ENCODE data around the gene MRGPRD. TPM values are rescaled to one million over a fixed set of nuclear protein-coding genes. Genes with fewer than 3 reads are reported as not detected.

MRGPRD gene
- total RNA-seq, 1 donor = not detected

DNA sequence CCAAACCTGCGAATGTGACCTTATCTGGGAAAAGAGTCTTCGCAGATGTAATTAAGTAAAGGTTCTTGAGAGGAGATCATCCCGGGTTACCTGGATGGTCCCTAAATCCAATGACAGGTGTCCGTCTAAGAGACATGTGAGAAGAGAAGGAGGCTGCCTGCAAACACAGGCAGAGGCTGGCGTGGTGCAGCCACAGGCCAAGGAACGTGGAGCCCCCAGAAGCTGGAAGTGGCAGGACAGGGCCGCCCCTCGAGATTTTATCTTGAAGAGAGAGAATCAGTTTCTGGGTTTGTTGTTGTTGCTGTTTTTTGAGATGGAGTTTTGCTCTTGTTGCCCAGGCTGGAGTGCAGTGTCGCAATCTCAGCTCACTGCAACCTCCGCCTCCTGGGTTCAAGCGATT, 33.6 kb downstream of the MRGPRD start:
- no peak overlapping the region for H3K4me3 ChIP-seq (ENCODE audit: low read depth, low read length)
- no peak for TF ChIP-seq CTCF (IDR thresholded peaks at IDR 0.05; ENCODE audit: insufficient read depth, low read length)
- DNase-seq (ENCODE audit: low read depth) = no peak

GRCh38 chr11:68946416-68947090, 34.2 kb downstream of the MRGPRD start:
- H3K4me3 ChIP-seq (ENCODE audit: low read depth, low read length) = no peak overlapping the region
- no peak for TF ChIP-seq CTCF (IDR thresholded peaks at IDR 0.05; ENCODE audit: insufficient read depth, low read length)
- DNase-seq (ENCODE audit: low read depth) = peak; percentile 92

GRCh38 chr11:68942751-68943271, 38.0 kb downstream of the MRGPRD start:
- DNase-seq (ENCODE audit: low read depth) = peak; percentile 6
- H3K4me3 ChIP-seq (ENCODE audit: low read depth, low read length) = no peak overlapping the region
- TF ChIP-seq CTCF (IDR thresholded peaks at IDR 0.05; ENCODE audit: insufficient read depth, low read length) = no peak

- TF ChIP-seq CTCF (IDR thresholded peaks at IDR 0.05; ENCODE audit: insufficient read depth, low read length) = no peak
- H3K4me3 ChIP-seq (ENCODE audit: low read depth, low read length) = no peak overlapping the region
- no peak for DNase-seq (ENCODE audit: low read depth)
Measured at GRCh38 chr11:68942095-68942620, 38.6 kb downstream of the MRGPRD start.

DNA sequence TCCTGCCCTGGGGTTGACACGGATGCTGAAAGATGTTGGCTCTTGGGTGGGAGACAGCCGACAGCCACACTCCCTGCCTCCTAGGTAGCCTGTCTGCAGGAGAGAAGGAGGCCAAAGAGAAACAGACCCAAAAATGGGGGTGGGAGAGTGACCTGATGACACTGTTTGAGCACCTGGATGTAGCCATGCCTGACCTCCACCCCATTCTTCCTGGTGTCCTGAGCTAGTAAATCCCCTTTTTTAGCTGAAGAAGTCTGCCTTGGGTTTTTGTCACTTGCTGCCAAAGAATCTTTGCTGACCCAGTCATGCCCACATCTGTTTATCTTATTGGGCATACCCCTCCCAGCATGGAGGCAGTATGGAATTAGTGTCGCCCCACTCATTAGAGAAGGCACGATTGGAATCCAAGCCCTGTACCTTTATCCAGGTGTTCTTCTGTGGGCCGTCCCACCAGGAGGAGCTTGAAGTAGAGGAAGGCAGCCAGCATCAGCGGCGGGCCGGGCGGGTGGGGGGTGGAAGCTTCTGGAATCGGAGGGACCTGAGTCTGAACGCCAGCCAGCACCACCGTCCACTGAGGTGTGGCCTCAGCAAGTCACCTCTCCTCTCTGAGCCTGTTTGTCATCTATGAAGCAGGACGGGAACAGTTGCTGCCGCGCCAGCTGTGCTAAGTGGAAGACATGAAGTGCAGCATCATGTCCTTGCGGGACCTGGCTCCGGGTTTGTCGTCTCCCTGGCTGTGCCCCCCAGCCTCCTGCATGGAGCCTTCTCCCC, 39.3 kb downstream of the MRGPRD start:
- no peak overlapping the region for H3K4me3 ChIP-seq (ENCODE audit: low read depth, low read length)
- TF ChIP-seq CTCF (IDR thresholded peaks at IDR 0.05; ENCODE audit: insufficient read depth, low read length) = no peak
- no peak for DNase-seq (ENCODE audit: low read depth)

- no peak overlapping the region for H3K4me3 ChIP-seq (ENCODE audit: low read depth, low read length)
- DNase-seq (ENCODE audit: low read depth) = no peak
- TF ChIP-seq CTCF (IDR thresholded peaks at IDR 0.05; ENCODE audit: insufficient read depth, low read length) = no peak
Measured at GRCh38 chr11:68940651-68941323, 40.0 kb downstream of the MRGPRD start.

Measured in fibroblast of the aortic adventitia (primary cell).